Smooth muscle cell of bladder (primary cell): Measurements from ENCODE around the gene SLITRK1. TPM values are rescaled to one million over a fixed set of nuclear protein-coding genes. Genes with fewer than 3 reads are reported as not detected.

Source experiments
- total RNA-seq: library from RNA; depleted of rRNA; stranded (reverse); fragments of >200 nt; gene quantifications from 2 replicates; pipeline ENCODE4 v1.2.3, GENCODE V29; 2014

Gene SLITRK1
- total RNA-seq = not detected in 2 replicates

DNA sequence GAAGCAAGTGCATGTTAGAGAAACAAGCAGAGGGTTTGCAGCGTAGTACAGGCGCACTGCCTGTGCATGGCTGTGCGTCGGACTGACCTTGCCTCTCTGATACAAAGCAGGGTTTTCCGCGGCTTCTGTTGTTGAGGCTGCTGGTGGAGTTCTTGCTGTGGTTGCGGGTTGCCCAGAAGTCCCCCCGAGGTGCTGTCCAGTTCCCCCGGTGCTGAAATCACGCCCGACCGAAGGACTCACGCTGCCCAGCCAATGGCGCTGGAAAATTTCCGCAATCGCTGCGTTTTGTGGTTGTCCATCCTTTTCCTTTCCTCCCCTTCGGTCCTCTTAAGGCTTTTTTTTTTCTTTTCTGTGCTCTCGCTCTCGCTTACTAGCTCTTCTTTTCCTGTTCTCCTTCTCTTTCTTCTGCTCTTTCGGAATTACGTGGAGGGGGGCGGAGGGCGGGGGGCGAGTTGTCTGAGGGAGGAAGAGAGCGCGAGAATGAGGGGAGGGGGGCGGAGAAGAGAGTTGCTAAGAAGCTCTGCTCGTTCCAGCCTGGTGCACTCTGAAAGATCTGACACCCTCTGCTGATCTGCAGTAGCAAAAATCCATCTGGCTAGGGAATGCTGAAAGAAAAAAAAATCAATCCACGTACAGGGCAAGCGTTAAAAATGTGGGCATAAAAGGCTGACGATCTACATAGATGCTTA, at the start of gene SLITRK1:
TSS of gene SLITRK1 (minus strand) at position 558 of the 689 bp plus-strand sequence. CDS start 967 bp downstream, outside the sequence.

